Gastroesophageal sphincter (tissue), 3 donors: Measurements from ENCODE around the gene L1TD1.

Experiments
- EP300 ChIP-seq: sonication (generic); formaldehyde crosslinking; IDR thresholded peaks from one replicate; pipeline ENCODE4 v1.6.1; 2017; ENCODE audit warnings: antibody characterized with exemption, mild to moderate bottlenecking
- POLR2A ChIP-seq, 2 donors: fragments of 450-650 bp; IDR thresholded peaks; one replicate each; pipeline ENCODE4 v1.6.1; 2017; ENCODE audit warnings: antibody characterized with exemption in 2 of 2, mild to moderate bottlenecking in 2 of 2, moderate library complexity in 1 of 2
- POLR2AphosphoS5 ChIP-seq: sonication (generic); formaldehyde crosslinking; IDR thresholded peaks from one replicate; pipeline ENCODE4 v1.6.1; 2017; ENCODE audit warnings: antibody characterized with exemption
- TF ChIP-seq, protein P1 (sequence below), 4 experiments: fragments of 200-600 bp in 2 of 4; fragments of 450-650 bp in 2 of 4; sonication (generic) in 1 of 4; IDR thresholded peaks; one replicate each; pipeline ENCODE4 v1.5.1; 2017 to 2019; ENCODE audit warnings: antibody characterized with exemption in 4 of 4, mild to moderate bottlenecking in 2 of 4, moderate library complexity in 2 of 4

DNA sequence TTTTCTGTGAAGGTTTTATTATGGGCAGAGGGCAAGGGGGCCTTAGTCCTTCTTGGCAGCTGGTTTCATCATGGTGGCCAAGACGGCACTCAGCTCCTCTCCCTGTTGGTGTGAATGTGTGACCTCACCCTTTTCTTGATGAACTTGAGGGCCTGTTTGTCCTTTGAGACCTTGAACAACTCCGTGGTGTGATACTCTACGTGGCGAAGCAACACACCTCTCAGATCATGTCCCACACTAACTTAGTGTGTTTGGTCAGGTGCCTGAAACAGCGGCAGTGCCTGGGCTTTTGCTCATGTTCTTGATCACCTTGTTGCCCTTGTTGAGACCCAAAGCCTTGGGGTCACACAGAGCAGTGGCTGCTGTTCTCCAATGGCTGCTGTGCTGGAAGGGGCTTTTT lies 13.4 kb downstream of the L1TD1 start:
- TF ChIP-seq EP300: no peak
- TF ChIP-seq, protein P1, sequence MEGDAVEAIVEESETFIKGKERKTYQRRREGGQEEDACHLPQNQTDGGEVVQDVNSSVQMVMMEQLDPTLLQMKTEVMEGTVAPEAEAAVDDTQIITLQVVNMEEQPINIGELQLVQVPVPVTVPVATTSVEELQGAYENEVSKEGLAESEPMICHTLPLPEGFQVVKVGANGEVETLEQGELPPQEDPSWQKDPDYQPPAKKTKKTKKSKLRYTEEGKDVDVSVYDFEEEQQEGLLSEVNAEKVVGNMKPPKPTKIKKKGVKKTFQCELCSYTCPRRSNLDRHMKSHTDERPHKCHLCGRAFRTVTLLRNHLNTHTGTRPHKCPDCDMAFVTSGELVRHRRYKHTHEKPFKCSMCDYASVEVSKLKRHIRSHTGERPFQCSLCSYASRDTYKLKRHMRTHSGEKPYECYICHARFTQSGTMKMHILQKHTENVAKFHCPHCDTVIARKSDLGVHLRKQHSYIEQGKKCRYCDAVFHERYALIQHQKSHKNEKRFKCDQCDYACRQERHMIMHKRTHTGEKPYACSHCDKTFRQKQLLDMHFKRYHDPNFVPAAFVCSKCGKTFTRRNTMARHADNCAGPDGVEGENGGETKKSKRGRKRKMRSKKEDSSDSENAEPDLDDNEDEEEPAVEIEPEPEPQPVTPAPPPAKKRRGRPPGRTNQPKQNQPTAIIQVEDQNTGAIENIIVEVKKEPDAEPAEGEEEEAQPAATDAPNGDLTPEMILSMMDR (IDR thresholded peaks at IDR 0.05): no peak
- TF ChIP-seq POLR2AphosphoS5: no peak
- TF ChIP-seq POLR2A (IDR thresholded peaks at IDR 0.05): no peak
